ENCODE data around the gene ETS2.

DNA sequence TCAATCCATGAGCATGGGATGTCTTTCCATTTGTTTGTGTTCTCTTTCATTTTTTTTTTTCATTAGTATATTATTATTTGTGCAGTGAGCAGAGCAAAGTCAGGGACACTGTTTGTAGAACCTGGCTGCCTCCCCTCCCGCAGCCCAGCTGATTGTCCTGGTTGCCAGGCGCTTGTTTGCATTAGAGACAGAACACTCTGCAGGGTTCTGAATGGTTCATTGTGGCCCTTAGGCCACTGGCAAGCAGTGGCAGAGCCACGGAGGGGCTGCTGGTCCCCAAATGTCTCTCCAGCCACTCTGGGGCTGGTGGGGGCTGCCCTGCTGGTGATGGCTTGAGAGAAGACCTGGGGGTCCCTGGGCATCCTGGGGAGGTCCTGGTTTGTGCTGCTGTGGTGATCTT lies 29.0 kb downstream of the ETS2 start:
- TF ChIP-seq, protein P1, sequence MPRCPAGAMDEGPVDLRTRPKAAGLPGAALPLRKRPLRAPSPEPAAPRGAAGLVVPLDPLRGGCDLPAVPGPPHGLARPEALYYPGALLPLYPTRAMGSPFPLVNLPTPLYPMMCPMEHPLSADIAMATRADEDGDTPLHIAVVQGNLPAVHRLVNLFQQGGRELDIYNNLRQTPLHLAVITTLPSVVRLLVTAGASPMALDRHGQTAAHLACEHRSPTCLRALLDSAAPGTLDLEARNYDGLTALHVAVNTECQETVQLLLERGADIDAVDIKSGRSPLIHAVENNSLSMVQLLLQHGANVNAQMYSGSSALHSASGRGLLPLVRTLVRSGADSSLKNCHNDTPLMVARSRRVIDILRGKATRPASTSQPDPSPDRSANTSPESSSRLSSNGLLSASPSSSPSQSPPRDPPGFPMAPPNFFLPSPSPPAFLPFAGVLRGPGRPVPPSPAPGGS (IDR thresholded peaks at IDR 0.05; ENCODE audit: borderline replicate concordance, insufficient read depth, low read depth, low read length, poor library complexity, severe bottlenecking) = no peak
- TF ChIP-seq, protein P2, sequence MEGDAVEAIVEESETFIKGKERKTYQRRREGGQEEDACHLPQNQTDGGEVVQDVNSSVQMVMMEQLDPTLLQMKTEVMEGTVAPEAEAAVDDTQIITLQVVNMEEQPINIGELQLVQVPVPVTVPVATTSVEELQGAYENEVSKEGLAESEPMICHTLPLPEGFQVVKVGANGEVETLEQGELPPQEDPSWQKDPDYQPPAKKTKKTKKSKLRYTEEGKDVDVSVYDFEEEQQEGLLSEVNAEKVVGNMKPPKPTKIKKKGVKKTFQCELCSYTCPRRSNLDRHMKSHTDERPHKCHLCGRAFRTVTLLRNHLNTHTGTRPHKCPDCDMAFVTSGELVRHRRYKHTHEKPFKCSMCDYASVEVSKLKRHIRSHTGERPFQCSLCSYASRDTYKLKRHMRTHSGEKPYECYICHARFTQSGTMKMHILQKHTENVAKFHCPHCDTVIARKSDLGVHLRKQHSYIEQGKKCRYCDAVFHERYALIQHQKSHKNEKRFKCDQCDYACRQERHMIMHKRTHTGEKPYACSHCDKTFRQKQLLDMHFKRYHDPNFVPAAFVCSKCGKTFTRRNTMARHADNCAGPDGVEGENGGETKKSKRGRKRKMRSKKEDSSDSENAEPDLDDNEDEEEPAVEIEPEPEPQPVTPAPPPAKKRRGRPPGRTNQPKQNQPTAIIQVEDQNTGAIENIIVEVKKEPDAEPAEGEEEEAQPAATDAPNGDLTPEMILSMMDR (IDR thresholded peaks at IDR 0.05 in 2 of 3, conservative IDR thresholded peaks at IDR 0.05 in 1 of 3; ENCODE audit: control insufficient read depth in 2 of 3, extremely low read depth in 1 of 3, insufficient read depth in 1 of 3, low read depth in 3 of 3, low read length in 3 of 3) = no peak
- TF ChIP-seq, protein P3, sequence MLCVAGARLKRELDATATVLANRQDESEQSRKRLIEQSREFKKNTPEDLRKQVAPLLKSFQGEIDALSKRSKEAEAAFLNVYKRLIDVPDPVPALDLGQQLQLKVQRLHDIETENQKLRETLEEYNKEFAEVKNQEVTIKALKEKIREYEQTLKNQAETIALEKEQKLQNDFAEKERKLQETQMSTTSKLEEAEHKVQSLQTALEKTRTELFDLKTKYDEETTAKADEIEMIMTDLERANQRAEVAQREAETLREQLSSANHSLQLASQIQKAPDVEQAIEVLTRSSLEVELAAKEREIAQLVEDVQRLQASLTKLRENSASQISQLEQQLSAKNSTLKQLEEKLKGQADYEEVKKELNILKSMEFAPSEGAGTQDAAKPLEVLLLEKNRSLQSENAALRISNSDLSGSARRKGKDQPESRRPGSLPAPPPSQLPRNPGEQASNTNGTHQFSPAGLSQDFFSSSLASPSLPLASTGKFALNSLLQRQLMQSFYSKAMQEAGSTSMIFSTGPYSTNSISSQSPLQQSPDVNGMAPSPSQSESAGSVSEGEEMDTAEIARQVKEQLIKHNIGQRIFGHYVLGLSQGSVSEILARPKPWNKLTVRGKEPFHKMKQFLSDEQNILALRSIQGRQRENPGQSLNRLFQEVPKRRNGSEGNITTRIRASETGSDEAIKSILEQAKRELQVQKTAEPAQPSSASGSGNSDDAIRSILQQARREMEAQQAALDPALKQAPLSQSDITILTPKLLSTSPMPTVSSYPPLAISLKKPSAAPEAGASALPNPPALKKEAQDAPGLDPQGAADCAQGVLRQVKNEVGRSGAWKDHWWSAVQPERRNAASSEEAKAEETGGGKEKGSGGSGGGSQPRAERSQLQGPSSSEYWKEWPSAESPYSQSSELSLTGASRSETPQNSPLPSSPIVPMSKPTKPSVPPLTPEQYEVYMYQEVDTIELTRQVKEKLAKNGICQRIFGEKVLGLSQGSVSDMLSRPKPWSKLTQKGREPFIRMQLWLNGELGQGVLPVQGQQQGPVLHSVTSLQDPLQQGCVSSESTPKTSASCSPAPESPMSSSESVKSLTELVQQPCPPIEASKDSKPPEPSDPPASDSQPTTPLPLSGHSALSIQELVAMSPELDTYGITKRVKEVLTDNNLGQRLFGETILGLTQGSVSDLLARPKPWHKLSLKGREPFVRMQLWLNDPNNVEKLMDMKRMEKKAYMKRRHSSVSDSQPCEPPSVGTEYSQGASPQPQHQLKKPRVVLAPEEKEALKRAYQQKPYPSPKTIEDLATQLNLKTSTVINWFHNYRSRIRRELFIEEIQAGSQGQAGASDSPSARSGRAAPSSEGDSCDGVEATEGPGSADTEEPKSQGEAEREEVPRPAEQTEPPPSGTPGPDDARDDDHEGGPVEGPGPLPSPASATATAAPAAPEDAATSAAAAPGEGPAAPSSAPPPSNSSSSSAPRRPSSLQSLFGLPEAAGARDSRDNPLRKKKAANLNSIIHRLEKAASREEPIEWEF (IDR thresholded peaks at IDR 0.05; ENCODE audit: insufficient replicate concordance, low read depth, low read length) = no peak
- no peak for TF ChIP-seq RUNX3 (IDR thresholded peaks at IDR 0.05; ENCODE audit: low read length)
- TF ChIP-seq, protein P4, sequence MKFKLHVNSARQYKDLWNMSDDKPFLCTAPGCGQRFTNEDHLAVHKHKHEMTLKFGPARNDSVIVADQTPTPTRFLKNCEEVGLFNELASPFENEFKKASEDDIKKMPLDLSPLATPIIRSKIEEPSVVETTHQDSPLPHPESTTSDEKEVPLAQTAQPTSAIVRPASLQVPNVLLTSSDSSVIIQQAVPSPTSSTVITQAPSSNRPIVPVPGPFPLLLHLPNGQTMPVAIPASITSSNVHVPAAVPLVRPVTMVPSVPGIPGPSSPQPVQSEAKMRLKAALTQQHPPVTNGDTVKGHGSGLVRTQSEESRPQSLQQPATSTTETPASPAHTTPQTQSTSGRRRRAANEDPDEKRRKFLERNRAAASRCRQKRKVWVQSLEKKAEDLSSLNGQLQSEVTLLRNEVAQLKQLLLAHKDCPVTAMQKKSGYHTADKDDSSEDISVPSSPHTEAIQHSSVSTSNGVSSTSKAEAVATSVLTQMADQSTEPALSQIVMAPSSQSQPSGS (IDR thresholded peaks at IDR 0.05; ENCODE audit: low read length) = no peak
- no peak for TF ChIP-seq IKZF2 (IDR thresholded peaks at IDR 0.05)
